HFFc6 (cell line): ENCODE results near the gene TNK1. TPM values are rescaled to one million over a fixed set of nuclear protein-coding genes. Genes with fewer than 3 reads are reported as not detected.

ENCODE experiments used
- DNase-seq: peaks from one replicate; pipeline ENCODE4 v3.0.0-alpha.2; 2018
- H3K27ac Mint-ChIP-seq: 2 replicates; pipeline ENCODE4 v1.8.0; 2020; ENCODE audit warnings: mild to moderate bottlenecking, mixed read lengths
- H3K27me3 Mint-ChIP-seq: 2 replicates; pipeline ENCODE4 v1.8.0; 2021; ENCODE audit warnings: mild to moderate bottlenecking, moderate library complexity, mixed read lengths; ENCODE audit not compliant: insufficient read depth
- H3K36me3 Mint-ChIP-seq: 2 replicates; pipeline ENCODE4 v1.8.0; 2021; ENCODE audit warnings: low read depth, mixed read lengths
- H3K4me1 Mint-ChIP-seq: 2 replicates; pipeline ENCODE4 v1.8.0; 2020; ENCODE audit warnings: low read depth, mixed read lengths
- H3K4me3 Mint-ChIP-seq: 2 replicates; pipeline ENCODE4 v1.8.0; 2020; ENCODE audit warnings: mild to moderate bottlenecking, moderate library complexity, mixed read lengths
- H3K9me3 Mint-ChIP-seq: 2 replicates; pipeline ENCODE4 v1.8.0; 2020; ENCODE audit warnings: mild to moderate bottlenecking, mixed read lengths
- total RNA-seq, 6 experiments: library from RNA; stranded (reverse); fragmentation: NEBNext Ultra II Directional; extraction: Animal tissue kit (Norgen Biotek cat#: 25700); gene quantifications; 2 replicates in 1 of 6; 3 replicates in 5 of 6; pipeline ENCODE4 v1.2.3, GENCODE V29; 2021
- TF ChIP-seq, protein P1 (sequence below): fragments of 200-600 bp; sonication (generic); IDR thresholded peaks from 2 replicates; pipeline ENCODE4 v1.5.0; 2021; ENCODE audit warnings: antibody characterized with exemption, mild to moderate bottlenecking

Gene TNK1
- total RNA-seq, 6 experiments from 2014 or later: 0.20 to 0.41 (median 0.26) TPM

DNA sequence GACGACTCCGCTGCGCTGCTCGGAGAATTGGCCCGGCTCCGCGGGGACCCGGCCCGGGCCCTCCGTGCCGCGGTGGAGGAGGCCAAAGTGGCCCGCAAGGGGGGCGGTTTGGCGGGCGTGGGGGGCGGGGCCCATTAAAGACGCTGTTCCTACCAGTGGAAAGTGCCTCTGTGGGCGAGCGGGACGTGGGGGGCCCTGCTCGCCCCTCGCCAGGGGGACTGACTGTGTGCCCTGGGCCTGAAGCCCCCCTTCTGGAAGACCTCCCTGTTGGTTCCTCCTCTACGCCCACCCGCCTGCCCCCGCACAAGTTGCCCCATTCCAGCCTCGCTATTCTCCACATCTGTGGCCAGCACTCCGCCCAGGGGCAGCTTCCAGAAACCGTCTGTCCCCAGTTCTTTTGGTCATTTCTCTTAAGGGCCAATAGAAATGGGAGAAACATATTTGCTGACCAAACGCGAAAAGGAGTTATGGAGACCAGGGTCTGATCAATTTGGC, 56.5 kb downstream of the TNK1 start:
- Mint-ChIP-seq H3K4me1 (peaks cover 37% of the 10 kb centered on the region), H3K4me3 (peak overlapping the region; percentile 71; the same call in 1 of the 2 replicates), H3K27me3 (peaks cover 18% of the 10 kb centered on the region), H3K36me3 (no peaks in the 10 kb centered on the region; the same call in 1 of the 2 replicates), H3K9me3 (no peaks in the 10 kb centered on the region), H3K27ac (no peak overlapping the region)
- TF ChIP-seq, protein P1, sequence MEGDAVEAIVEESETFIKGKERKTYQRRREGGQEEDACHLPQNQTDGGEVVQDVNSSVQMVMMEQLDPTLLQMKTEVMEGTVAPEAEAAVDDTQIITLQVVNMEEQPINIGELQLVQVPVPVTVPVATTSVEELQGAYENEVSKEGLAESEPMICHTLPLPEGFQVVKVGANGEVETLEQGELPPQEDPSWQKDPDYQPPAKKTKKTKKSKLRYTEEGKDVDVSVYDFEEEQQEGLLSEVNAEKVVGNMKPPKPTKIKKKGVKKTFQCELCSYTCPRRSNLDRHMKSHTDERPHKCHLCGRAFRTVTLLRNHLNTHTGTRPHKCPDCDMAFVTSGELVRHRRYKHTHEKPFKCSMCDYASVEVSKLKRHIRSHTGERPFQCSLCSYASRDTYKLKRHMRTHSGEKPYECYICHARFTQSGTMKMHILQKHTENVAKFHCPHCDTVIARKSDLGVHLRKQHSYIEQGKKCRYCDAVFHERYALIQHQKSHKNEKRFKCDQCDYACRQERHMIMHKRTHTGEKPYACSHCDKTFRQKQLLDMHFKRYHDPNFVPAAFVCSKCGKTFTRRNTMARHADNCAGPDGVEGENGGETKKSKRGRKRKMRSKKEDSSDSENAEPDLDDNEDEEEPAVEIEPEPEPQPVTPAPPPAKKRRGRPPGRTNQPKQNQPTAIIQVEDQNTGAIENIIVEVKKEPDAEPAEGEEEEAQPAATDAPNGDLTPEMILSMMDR: 0 out of 2 replicates have a peak, but pooled peaks have one; percentile 4
- DNase-seq: no peak

GRCh38 chr17:7437950-7438614, 57.2 kb downstream of the TNK1 start:
- TF ChIP-seq, protein P1: no peak
- Mint-ChIP-seq H3K9me3 (no peaks in the 10 kb centered on the region), H3K27ac (no peak overlapping the region), H3K4me3 (peak overlapping the region; percentile 71), H3K27me3 (peaks cover 18% of the 10 kb centered on the region), H3K4me1 (peaks cover 37% of the 10 kb centered on the region), H3K36me3 (no peaks in the 10 kb centered on the region; the same call in 1 of the 2 replicates)
- no peak for DNase-seq

DNA sequence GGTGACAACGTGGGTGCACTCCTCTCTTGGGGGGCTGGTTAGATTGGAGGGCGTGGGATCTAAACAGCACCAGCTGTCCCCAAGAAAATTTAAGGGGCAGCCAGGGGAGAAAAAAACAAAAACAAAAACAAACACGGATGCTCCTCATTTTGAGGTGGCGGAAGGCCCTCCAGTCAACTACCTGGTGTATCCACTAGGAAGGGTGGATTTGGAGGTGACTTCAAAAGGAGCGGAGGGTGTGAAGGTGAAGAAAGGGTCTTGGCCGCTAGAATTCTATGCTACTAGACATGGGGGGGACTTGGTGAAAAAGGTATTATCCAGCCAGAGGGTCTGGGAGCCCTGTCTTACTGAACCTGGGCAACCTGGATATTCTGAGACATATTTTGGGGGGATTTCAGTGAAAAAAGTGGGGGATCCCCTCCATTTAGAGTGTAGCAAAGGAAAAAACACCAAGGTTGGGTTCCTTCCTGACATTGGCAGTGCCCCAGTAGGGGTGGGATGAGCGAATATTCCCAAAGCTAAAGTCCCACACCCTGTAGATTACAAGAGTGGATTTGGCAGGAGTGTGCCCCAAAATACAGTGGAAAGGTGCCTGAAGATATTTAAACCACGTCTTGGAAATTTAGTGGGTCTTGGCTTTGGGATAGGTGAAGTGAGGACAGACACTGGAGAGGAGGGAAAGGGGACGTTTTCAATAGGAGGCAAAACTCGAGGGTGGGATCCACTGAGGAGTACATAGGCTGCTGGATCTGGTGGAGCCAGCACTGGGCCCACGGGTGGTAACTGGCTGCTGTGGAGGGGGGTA, 58.0 kb downstream of the TNK1 start:
- no peak for DNase-seq
- TF ChIP-seq, protein P1: no peak
- Mint-ChIP-seq H3K27ac (no peak overlapping the region), H3K4me3 (peak overlapping the region; percentile 7; the same call in 1 of the 2 replicates), H3K4me1 (peaks cover 42% of the 10 kb centered on the region), H3K9me3 (no peaks in the 10 kb centered on the region), H3K27me3 (peaks cover 18% of the 10 kb centered on the region), H3K36me3 (no peaks in the 10 kb centered on the region; the same call in 1 of the 2 replicates)

Other genes with a start within 250 kb of the TNK1 start
- gene ASGR1, start 201.7 kb upstream of the TNK1 start, total RNA-seq: 1 to 10 TPM in 2 of 6 experiments, under 1 TPM in 4; 0.71 to 1.4 (median 0.83) TPM
- gene DLG4, start 161.3 kb upstream of the TNK1 start, total RNA-seq: 10 to 100 TPM; 27.8 to 34.3 (median 28.1) TPM
- gene ACADVL, start 161.2 kb upstream of the TNK1 start, total RNA-seq: 100 to 1,000 TPM; 378 to 463 (median 405) TPM
- gene DVL2, start 146.6 kb upstream of the TNK1 start, total RNA-seq: 10 to 100 TPM; 24.9 to 29.1 (median 27.0) TPM
- gene PHF23, start 141.6 kb upstream of the TNK1 start, total RNA-seq: 10 to 100 TPM; 57.0 to 75.0 (median 68.2) TPM
- gene GABARAP, start 138.6 kb upstream of the TNK1 start, total RNA-seq: 100 to 1,000 TPM; 399 to 470 (median 426) TPM
- gene CTDNEP1, start 129.4 kb upstream of the TNK1 start, total RNA-seq: 100 to 1,000 TPM; 127 to 168 (median 146) TPM
- gene ELP5, start 128.9 kb upstream of the TNK1 start, total RNA-seq: 10 to 100 TPM; 28.7 to 36.1 (median 34.0) TPM
- 1 to 10 TPM in 4 of 6 experiments, under 1 TPM in 2; 0.43 to 3.0 (median 1.7) TPM for gene CLDN7, start 118.6 kb upstream of the TNK1 start, total RNA-seq
- gene SLC2A4, start 99.4 kb upstream of the TNK1 start, total RNA-seq: under 1 TPM in 5 of 6 experiments, not detected in 1; 0.07 to 0.09 (median 0.09) TPM
- not detected for gene YBX2, start 86.5 kb upstream of the TNK1 start, total RNA-seq
- 1,000 to 10,000 TPM; 1,011 to 1,116 (median 1,072) TPM for gene EIF5A, start 73.5 kb upstream of the TNK1 start, total RNA-seq
- gene GPS2, start 65.7 kb upstream of the TNK1 start, total RNA-seq: 10 to 100 TPM; 34.7 to 45.2 (median 40.7) TPM
- 10 to 100 TPM; 18.7 to 24.6 (median 20.4) TPM for gene NEURL4, start 51.8 kb upstream of the TNK1 start, total RNA-seq
- gene ACAP1, start 44.6 kb upstream of the TNK1 start, total RNA-seq: 1 to 10 TPM; 3.2 to 6.4 (median 4.9) TPM
- gene KCTD11, start 28.9 kb upstream of the TNK1 start, total RNA-seq: 10 to 100 TPM; 11.2 to 14.5 (median 12.6) TPM
- gene TMEM95, start 25.9 kb upstream of the TNK1 start, total RNA-seq: not detected
- 100 to 1,000 TPM in 1 of 6 experiments, 10 to 100 TPM in 5; 85.6 to 114 (median 98.5) TPM for gene PLSCR3, start 13.4 kb downstream of the TNK1 start, total RNA-seq
- gene TMEM256, start 23.0 kb downstream of the TNK1 start, total RNA-seq: 10 to 100 TPM; 52.2 to 79.1 (median 72.3) TPM
- gene NLGN2, start 26.8 kb downstream of the TNK1 start, total RNA-seq: 10 to 100 TPM; 41.3 to 57.3 (median 46.2) TPM
- not detected for gene SPEM1, start 39.2 kb downstream of the TNK1 start, total RNA-seq
- not detected for gene SPEM2, start 44.5 kb downstream of the TNK1 start, total RNA-seq
- not detected for gene SPEM3, start 47.8 kb downstream of the TNK1 start, total RNA-seq
- gene TMEM102, start 54.3 kb downstream of the TNK1 start, total RNA-seq: 1 to 10 TPM; 2.2 to 2.9 (median 2.8) TPM
- under 1 TPM in 3 of 6 experiments, not detected in 3; 0.10 to 0.31 (median 0.24) TPM for gene FGF11, start 58.4 kb downstream of the TNK1 start, total RNA-seq
- 1 to 10 TPM; 2.0 to 2.8 (median 2.4) TPM for gene CHRNB1, start 64.0 kb downstream of the TNK1 start, total RNA-seq
- 10 to 100 TPM; 62.7 to 75.9 (median 68.6) TPM for gene ZBTB4, start 98.5 kb downstream of the TNK1 start, total RNA-seq
- gene SLC35G6, start 100.4 kb downstream of the TNK1 start, total RNA-seq: not detected
- gene POLR2A, start 103.3 kb downstream of the TNK1 start, total RNA-seq: 100 to 1,000 TPM; 111 to 127 (median 118) TPM
- 10 to 100 TPM; 22.0 to 28.3 (median 25.4) TPM for gene TNFSF12, start 168.0 kb downstream of the TNK1 start, total RNA-seq
- gene TNFSF13, start 177.7 kb downstream of the TNK1 start, total RNA-seq: 1 to 10 TPM; 1.2 to 2.8 (median 1.5) TPM
- gene SENP3, start 180.8 kb downstream of the TNK1 start, total RNA-seq: 10 to 100 TPM; 53.9 to 70.3 (median 60.3) TPM
- gene CD68, start 198.5 kb downstream of the TNK1 start, total RNA-seq: 10 to 100 TPM; 46.6 to 71.7 (median 68.5) TPM
- gene MPDU1, start 202.8 kb downstream of the TNK1 start, total RNA-seq: 10 to 100 TPM; 59.2 to 91.2 (median 68.6) TPM
- gene SOX15, start 209.0 kb downstream of the TNK1 start, total RNA-seq: 1 to 10 TPM in 1 of 6 experiments, under 1 TPM in 5; 0.62 to 1.0 (median 0.81) TPM
- 10 to 100 TPM; 49.3 to 62.3 (median 51.5) TPM for gene FXR2, start 233.8 kb downstream of the TNK1 start, total RNA-seq
- 10 to 100 TPM; 39.2 to 55.0 (median 43.5) TPM for gene SAT2, start 246.7 kb downstream of the TNK1 start, total RNA-seq
- gene SHBG, start 249.0 kb downstream of the TNK1 start, total RNA-seq: 1 to 10 TPM in 1 of 6 experiments, under 1 TPM in 5; 0.36 to 1.2 (median 0.79) TPM